Fibroblast of the aortic adventitia (primary cell): Measurements from ENCODE around the gene LRP6. TPM values are rescaled to one million over a fixed set of nuclear protein-coding genes. Genes with fewer than 3 reads are reported as not detected.

ENCODE experiments used
- DNase-seq: peaks from one replicate; pipeline ENCODE4 v3.0.0-alpha.2; 2010; ENCODE audit warnings: low read depth
- H3K4me3 ChIP-seq: 2 replicates; pipeline ENCODE4 v1.5.1; 2011; ENCODE audit warnings: low read depth, mild to moderate bottlenecking, control low read depth, low read length, moderate library complexity
- CTCF ChIP-seq: IDR thresholded peaks from 2 replicates; pipeline ENCODE4 v1.5.1; 2011; ENCODE audit warnings: mild to moderate bottlenecking, low read length, control low read depth, inconsistent platforms; ENCODE audit not compliant: insufficient read depth
- total RNA-seq: library from RNA; depleted of rRNA; stranded (reverse); fragments of >200 nt; gene quantifications from 2 replicates; pipeline ENCODE4 v1.2.3, GENCODE V29; 2012; ENCODE audit warnings: low replicate concordance

The LRP6 gene
- total RNA-seq, 1 donor: 44.2 TPM

DNA sequence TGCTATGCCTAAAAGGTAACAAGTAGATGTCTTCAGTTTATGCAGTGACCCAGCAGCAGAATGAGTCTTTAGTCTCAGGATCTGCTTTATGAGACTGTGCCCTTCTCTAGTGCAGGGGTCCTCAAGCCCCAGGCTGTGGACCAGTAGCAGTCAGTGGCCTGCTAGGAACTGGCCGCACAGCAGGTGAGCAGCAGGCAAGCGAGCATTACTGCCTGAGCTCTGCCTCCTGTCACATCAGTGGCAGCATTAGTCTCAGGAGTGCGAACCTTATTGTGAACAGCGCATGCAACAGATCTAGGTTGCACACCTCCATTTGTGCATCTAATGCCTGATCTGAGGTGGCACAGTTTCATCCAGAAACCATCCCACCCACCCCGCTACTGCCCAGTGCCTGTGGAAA lies 38.4 kb downstream of the LRP6 start:
- no peak overlapping the region for H3K4me3 ChIP-seq
- DNase-seq: no peak
- TF ChIP-seq CTCF: no peak

DNA sequence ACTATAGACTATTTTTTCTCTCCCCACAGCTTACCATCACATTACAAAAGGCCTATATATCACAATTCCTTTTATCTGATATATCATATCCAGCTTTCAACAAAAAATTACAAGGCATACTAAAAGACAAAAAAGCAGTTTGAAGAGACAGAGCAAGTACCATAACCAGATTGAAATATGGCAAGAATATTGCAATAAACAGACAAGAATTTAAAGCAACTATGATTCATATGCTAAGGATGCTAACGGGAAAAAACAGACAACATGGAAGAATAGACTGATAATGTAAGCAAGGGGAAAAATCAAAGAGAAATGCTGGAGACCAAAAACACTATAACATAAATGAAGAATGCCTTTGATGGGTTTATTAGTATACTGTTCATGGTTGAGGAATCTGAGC lies 40.7 kb downstream of the LRP6 start:
- no peak for TF ChIP-seq CTCF
- DNase-seq: no peak
- no peak overlapping the region for H3K4me3 ChIP-seq

- no peak for TF ChIP-seq CTCF
- peak; percentile 75 for DNase-seq
- H3K4me3 ChIP-seq: no peak overlapping the region
These were observed 42.5 kb downstream of the LRP6 start for GRCh38 chr12:12224240-12224940.

- TF ChIP-seq CTCF: no peak
- no peak overlapping the region for H3K4me3 ChIP-seq
- no peak for DNase-seq
These were observed 45.3 kb downstream of the LRP6 start for GRCh38 chr12:12221560-12221959.

DNA sequence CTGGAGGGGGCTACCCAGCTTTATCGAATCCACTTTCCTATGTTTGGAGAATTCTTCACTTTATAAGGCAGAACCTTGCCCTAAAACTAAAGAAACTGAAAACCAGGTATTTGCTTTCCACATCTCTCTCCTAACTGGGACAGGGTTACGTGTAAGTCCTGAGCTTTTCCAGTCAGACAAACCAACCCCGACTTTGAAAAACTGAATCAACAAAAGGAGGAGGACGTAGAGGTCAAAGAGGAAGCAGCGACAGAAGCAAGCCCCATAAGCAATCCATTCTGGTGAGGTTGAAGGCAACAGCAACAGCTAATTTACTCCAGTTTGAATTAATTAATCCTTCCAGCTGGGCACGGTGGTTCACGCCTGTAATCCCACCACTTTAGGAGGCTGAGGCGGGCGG lies 47.2 kb downstream of the LRP6 start:
- DNase-seq: no peak
- H3K4me3 ChIP-seq: no peak overlapping the region
- TF ChIP-seq CTCF: no peak

DNA sequence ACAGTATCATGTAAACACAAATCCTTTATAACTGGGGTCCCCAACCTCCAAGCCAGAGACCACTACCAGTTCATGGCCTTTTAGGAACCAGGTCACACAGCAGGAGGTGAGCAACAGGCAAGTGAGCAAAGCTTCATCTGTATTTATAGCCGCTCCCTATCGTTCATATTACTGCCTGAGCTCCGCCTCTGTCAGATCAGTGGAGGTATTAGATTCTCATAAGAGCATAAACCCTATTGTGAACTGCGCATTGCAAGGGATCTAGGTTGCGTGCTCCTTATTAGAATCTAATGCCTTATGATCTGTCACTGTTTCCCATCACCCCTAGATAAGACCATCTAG lies 49.9 kb downstream of the LRP6 start:
- H3K4me3 ChIP-seq: no peak overlapping the region
- DNase-seq: no peak
- no peak for TF ChIP-seq CTCF
